NOMO-1 (cell line): ENCODE data around the gene KANK4.
"Not testable (repeated sequence)": the region's sequence is repeated elsewhere in the genome, so short reads cannot be mapped to it uniquely, and the experiment has no call there.

ENCODE experiments used
- DNase-seq, 2 experiments: peaks; one replicate each; lab custom pipeline; 2025; ENCODE audit not compliant: unreplicated experiment in 2 of 2; lab: John Stamatoyannopoulos, UW

Gene KANK4

GRCh38 chr1:62276791-62277190 is 42.4 kb downstream of the KANK4 start:
- DNase-seq = no peak

GRCh38 chr1:62274496-62275485 is 44.4 kb downstream of the KANK4 start:
- no peak for DNase-seq

- DNase-seq = no peak
Measured at GRCh38 chr1:62273953-62274352, 45.3 kb downstream of the KANK4 start.

GRCh38 chr1:62271948-62272728 is 47.1 kb downstream of the KANK4 start:
- DNase-seq = peak; percentile 88 to 98

GRCh38 chr1:62271134-62271533 is 48.1 kb downstream of the KANK4 start:
- DNase-seq = no peak

- DNase-seq = no peak
Measured at GRCh38 chr1:62269851-62270495, 49.3 kb downstream of the KANK4 start.

GRCh38 chr1:62269439-62269838 is 49.8 kb downstream of the KANK4 start:
- DNase-seq = no peak

GRCh38 chr1:62268315-62268714 is 50.9 kb downstream of the KANK4 start:
- no peak for DNase-seq

GRCh38 chr1:62265956-62266935 is 53.0 kb downstream of the KANK4 start:
- peak; percentile 85 for DNase-seq

- no peak for DNase-seq
Measured at GRCh38 chr1:62263814-62264353, 55.4 kb downstream of the KANK4 start.

GRCh38 chr1:62263006-62263813 is 56.0 kb downstream of the KANK4 start:
- no peak for DNase-seq

GRCh38 chr1:62260688-62261087 is 58.5 kb downstream of the KANK4 start:
- DNase-seq = no peak

- DNase-seq = no peak
Measured at GRCh38 chr1:62259551-62259950, 59.7 kb downstream of the KANK4 start.

GRCh38 chr1:62250126-62250726 is 69.0 kb downstream of the KANK4 start:
- no peak for DNase-seq

- DNase-seq = no peak
Measured at GRCh38 chr1:62247391-62248168, 71.7 kb downstream of the KANK4 start.

- DNase-seq = no peak
Measured at GRCh38 chr1:62245201-62245600, 74.0 kb downstream of the KANK4 start.

GRCh38 chr1:62244380-62244779 is 74.9 kb downstream of the KANK4 start:
- DNase-seq = not testable (repeated sequence)
